Middle frontal gyrus (tissue), 1 donor: Measurements from ENCODE around the gene ANGPTL4.
"Not testable (repeated sequence)": the region's sequence is repeated elsewhere in the genome, so short reads cannot be mapped to it uniquely, and the experiment has no call there.

ENCODE experiments used
- DNase-seq: peaks from one replicate; pipeline ENCODE4 v3.0.0-alpha.2; 2015; ENCODE audit warnings: low spot score; ENCODE audit errors: extremely low spot score

The ANGPTL4 gene

DNA sequence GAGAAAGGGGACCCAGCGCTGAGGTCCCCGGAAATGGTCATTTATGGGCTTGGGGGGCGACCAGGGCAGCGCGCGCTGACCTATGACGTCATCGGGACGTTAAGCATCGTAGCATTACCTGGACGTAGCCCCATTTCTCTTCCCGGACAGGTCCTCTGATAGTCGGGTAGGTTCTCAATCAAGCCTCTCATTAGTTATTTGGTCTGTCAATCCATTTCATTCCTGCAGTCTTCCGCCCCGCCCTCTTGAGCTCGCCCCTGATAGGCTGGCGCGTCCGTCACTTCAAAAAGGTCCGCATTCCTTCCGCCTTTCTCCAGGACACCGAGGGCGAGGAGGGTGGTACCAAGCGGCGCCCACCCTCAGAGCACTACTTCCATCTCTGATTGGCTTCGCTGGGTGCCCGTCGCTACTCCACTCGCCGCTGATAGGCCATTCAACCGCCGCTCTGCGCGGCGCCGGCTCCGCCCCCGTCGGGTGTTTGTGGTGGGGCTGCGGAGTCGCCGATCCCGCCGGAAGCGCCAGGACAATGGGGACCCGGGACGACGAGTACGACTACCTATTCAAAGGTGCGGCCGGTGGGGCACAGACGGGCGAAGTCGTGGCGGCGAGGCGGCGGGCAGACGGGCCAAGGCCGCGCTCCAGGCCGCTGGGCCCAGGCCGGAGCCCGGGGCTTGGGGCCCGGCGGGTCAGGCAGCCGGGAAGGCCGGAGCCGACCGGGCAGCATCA lies 26.1 kb downstream of the ANGPTL4 start, which contains the start of gene RAB11B:
RAB11B (plus strand) TSS at position 470 of the 726 bp plus-strand sequence; CDS start at position 527, 57 bp downstream.
- peak; percentile 99 for DNase-seq

DNA sequence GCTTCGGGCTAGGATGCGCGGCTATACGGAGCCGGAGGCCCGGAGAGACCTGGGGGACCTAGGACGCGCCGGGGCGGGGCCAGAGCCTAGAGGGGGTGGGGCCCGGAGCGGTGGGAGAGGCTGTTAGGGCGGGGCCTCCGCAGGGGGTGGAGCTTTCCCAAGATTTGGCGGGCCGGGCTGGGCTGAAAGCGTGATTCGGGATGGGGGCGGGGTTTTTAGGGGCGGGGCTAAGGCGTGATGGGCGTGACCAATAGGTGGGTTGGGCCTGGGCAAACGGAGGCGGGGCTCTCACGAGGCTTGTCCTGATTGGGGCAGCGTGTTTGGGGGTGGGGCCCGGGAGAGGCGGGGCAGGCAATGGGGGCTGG lies 26.6 kb downstream of the ANGPTL4 start:
- peak; percentile 76 for DNase-seq

- DNase-seq = no peak
Observed at GRCh38 chr19:8391198-8392016, 27.5 kb downstream of the ANGPTL4 start.

- no peak for DNase-seq
Observed at GRCh38 chr19:8392017-8392591, 28.1 kb downstream of the ANGPTL4 start.

- DNase-seq = no peak
Observed at GRCh38 chr19:8393192-8393870, 29.4 kb downstream of the ANGPTL4 start.

- DNase-seq = peak; percentile 39
Observed at GRCh38 chr19:8393871-8394250, 29.9 kb downstream of the ANGPTL4 start.

DNA sequence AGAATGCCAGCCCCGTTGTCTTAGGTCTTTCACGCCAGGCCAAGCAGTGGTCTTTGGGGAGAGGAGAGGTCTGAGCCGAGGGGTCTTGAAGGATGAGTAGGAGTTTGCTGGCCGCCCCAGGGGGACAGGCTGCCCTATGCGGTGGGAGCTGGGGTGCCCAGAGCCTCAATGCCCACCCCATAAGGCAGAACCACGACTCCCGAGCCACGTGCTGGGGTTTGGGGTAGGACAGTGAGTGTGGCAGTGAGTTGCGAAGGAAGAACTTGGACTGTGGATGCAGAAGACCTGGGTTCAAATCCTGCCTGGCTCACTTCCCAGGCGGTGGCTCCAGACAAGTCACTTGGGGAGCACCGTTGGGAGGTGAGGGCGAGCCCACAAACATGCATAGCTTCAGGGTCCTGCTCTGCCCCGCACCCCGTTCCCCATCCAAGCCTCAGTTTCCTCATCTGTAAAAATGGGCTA lies 31.7 kb downstream of the ANGPTL4 start:
- no peak for DNase-seq

GRCh38 chr19:8396185-8396562 lies 32.2 kb downstream of the ANGPTL4 start:
- no peak for DNase-seq

DNA sequence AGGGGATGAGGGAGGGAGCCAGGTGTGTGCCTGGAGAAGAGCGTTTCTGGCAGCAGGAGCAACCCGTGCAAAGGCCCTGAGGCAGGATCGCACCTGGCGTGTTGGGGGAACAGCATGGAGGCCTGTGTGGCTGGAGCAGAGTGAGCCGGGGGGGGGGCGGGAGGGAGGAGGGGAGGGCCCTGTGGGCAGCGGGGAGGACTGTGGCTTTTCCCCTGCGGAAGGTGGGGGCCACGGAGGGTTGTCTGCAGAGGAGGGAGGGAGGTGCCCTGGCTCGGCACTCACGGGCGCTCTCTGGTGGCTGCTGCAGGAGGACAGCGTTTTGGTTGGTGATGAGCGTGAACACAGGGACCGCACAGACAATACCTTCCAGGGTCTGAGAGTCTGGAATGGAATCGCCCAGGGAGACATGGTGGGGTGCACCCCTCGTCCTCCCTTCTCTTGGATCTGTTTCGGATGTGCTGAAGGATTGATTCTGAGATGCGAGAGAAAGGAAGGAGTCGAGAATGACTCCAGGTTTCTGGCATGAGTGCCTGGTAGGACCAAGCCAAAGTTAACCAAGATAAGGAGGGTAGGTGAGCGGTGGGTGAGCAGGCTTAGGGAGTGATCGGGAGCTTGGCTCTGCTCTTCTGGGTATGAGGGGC lies 32.7 kb downstream of the ANGPTL4 start:
- DNase-seq = no peak

GRCh38 chr19:8397271-8397670 lies 33.3 kb downstream of the ANGPTL4 start:
- no peak for DNase-seq

GRCh38 chr19:8397746-8398310 lies 33.9 kb downstream of the ANGPTL4 start:
- DNase-seq = no peak

DNA sequence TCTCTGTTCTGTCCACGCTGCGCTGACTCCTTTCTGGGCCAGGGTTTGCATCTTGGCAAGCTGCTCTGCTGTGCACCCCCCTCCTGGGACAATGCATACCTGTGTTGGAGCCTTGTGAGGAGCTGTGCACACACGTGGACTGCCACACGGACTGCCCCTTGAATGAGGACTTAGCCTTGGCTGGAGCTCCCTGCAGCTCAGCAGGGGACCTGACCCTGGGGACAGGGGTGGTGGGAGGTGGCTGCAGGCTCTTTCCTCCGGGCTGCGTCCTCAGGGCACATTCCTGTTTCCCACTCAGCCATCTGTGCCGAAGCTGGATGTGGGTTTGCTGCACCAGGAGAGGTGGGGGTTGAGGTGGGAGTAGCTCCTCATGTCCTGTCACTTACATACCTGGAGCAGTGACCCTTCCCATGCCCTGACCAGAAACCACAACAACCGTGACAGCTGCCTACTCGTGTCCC lies 34.4 kb downstream of the ANGPTL4 start:
- no peak for DNase-seq

DNA sequence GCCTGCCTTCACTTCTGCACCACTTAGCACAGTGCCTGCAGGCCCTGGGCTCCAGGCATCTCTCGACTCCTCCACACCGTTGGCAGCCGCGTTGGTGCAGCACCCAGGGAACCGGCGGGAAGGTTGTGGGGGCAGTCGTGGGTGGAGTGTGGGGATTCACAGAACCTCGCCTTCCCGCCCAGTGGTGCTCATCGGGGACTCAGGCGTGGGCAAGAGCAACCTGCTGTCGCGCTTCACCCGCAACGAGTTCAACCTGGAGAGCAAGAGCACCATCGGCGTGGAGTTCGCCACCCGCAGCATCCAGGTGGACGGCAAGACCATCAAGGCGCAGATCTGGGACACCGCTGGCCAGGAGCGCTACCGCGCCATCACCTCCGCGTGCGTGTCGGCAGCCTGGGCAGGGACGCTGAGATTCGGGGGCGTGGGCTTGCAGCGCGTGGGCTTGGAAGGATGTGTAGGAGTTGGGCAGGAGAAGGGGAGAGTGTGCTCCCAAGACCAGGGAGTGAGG lies 35.8 kb downstream of the ANGPTL4 start:
- no peak for DNase-seq

- DNase-seq = no peak
Observed at GRCh38 chr19:8401981-8402411, 38.0 kb downstream of the ANGPTL4 start.

- no peak for DNase-seq
Observed at GRCh38 chr19:8403098-8403819, 39.3 kb downstream of the ANGPTL4 start.

DNA sequence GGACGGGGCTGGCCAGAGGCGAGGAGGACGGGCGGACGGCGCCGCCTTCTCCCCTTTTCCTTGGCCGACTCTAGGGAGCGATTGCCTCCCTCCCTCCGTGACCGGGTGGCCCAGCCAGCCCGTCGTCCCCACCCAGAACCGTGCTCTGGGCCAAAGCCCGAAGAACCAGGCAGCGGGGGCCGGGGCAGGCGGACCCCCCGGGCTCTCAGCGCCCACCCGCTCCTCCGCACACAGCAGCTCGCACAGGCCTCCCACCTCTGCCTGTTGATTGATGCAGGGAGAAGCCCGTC lies 39.8 kb downstream of the ANGPTL4 start:
- no peak for DNase-seq

DNA sequence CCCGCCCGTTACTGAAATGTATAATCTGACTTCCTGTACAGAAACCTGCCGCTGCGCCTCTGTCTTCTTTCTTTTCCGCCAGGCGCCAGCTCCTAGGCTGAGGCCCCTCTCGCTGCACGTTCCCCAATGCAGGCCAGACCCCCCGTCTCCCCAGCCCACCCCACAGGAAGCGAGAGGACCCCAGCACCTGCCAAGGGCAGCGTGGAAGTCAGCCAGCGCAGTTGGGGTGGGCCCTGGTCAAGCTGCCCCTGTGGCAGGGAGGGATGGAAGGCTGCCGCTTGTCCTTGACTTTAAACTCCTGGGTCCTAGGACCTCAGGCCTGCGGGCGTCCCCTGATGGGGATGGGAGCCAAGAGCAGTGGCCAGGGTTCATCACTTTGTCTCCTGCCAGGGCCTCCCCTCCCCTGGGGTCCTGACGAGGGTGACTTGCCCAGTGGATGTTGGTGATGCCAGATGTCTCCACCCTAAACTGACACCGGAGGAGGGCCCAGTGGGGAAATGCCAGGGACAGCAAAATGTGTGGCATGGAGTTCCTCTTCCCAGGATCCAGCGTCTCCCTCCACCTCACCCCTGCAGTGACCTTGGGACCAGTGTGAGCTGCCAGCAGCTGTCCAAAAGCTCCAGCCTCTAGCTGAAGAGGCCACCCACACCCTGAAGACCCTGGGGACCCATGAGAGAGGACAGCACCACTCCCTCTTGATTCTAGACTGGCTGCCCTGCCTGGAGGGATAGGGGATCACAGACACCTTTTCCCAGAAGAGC lies 40.6 kb downstream of the ANGPTL4 start:
- DNase-seq = no peak

- DNase-seq = not testable (repeated sequence)
Observed at GRCh38 chr19:8410718-8411117, 46.8 kb downstream of the ANGPTL4 start.
